ENCODE measurements around the gene SET.
"Not testable (repeated sequence)": the region's sequence is repeated elsewhere in the genome, so short reads cannot be mapped to it uniquely, and the experiment has no call there.

Gene SET

DNA sequence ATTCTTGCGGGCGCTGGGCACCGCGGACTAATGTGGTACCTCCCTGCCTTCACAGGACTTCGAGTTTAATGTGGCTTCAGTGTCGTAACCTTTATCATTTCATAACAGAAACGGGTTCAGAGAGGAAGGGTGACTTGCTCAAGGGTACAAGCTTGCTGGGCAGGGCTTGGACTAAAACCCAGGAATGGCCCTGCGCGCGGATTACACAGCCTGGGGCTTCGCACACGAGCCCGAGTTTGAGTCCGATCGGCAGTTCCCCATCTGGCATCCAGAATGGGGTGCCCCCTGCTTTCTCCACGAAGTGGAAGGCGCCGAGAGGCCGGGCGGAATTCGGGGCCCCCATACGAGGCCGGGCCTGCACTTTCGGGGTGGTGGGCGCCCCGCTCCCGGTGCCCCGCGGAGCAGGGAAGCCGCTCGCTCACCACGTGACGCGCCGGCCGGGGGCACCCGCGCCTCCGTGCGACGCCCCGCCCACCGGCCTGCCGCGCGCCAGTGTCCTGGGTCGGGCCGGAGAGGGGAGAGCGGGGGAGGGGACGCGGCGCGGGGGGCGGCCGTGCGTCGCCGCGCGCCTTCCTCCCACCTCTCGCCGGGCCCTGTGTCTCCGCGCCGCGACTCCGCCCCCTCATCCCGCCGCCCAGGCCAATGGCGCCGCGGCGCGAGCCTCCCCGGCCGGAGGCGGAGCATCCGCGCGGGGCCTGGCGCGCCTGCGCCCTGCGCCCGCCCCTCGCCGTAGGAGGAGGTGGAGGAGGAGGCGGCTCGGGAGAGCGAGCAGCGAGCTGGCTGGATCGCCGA lies at the start of gene SET:
SET (plus strand) TSS at position 722 of the 792 bp plus-strand sequence. CDS start 361 bp downstream, outside the sequence.
- DNase-seq: peak; percentile 82 to 88

GRCh38 chr9:128640603-128641002 lies 48.4 kb upstream of the SET start:
- no peak for DNase-seq

GRCh38 chr9:128642675-128643245 lies 46.3 kb upstream of the SET start:
- DNase-seq: no peak

GRCh38 chr9:128643519-128644300 lies 45.3 kb upstream of the SET start:
- DNase-seq: no peak

- peak; percentile 65 to 70 for DNase-seq
These were observed 40.8 kb upstream of the SET start for GRCh38 chr9:128648206-128648605.

- DNase-seq: no peak
These were observed 37.2 kb upstream of the SET start for GRCh38 chr9:128651798-128652197.

DNA sequence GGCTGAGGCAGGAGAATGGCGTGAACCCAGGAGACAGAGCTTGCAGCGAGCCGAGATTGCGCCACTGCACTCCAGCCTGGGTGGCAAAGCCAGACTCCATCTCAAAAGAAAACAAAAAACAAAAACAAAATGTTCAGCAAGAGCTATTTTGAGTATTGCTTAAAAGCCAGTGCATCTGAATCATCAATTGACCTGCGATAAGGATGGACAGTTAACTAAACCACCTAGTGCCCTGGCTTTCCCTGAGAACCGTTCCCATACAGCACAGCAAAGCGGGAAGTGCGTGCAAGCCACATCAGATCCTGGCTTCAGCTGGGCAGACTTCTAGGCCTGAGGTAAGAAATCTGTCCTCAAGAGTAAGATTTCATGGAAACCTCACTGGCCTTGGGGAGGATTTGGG lies 35.1 kb upstream of the SET start:
- DNase-seq: no peak

GRCh38 chr9:128654481-128654880 lies 34.5 kb upstream of the SET start:
- DNase-seq: no peak

DNA sequence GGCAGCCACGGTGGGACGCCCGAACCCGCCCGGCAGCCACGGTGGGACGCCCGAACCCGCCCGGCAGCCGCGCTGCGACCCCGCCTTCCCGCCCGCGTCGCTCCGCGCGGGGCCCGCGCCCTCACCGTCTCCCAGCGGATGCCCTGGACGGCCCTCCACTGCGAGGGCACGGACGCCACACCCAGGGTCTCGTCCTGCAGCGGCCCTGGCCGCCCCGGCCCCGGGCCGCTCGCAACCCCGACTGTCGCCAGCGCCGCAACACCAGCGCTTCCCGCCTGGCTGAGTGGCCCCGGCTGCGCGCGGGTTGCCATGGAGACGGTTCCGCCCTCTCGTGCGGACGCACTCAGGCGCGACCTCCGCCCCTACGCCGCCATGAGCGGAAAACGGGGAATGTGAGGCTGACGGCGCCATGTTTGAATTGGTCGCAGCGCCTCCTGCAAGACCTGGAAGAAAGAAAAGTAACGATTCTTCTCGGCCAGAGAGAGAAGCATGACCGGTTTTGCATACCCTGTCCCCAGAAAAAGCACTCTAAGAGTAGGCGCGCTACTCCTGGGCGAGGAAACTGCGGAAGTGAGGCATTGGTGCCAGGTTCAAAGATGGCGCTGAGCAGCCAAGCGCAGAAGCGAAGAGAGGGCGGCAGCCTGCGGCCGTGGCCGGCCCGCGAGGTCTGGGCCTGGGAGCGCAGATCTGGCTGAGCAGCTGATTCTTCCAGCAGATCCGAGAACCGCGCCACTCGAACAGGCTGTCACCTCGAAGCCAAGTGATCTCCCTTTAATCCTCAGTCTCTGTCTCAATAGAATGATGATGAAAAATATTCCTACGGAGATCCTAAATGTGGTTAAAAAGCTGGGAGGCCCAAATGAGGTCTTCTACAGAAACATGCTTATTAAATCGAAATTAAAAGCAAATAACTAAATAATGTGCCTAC lies 32.3 kb upstream of the SET start, which contains the start of gene DYNC2I2:
DYNC2I2 (minus strand) TSS at position 432 of the 928 bp plus-strand sequence; CDS start at position 311, 121 bp downstream.
- peak; percentile 95 to 96 for DNase-seq

DNA sequence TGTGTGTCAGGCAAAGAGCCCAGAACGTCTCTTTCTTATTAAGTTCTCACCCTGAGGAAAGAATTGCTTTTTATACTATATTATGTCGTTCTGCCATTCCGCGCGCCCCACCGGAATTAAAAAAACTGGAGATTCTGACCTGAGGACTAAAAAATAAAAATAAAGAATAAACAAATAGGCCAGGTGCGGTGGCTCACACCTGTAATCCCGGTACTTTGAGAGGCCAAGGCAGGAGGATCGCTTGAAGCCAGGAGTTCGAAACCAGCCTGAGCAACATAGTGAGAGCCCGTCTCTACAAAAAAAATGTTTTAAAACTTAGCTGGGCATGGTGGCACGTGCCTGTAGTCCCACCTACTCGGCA lies 31.7 kb upstream of the SET start:
- no peak for DNase-seq

DNA sequence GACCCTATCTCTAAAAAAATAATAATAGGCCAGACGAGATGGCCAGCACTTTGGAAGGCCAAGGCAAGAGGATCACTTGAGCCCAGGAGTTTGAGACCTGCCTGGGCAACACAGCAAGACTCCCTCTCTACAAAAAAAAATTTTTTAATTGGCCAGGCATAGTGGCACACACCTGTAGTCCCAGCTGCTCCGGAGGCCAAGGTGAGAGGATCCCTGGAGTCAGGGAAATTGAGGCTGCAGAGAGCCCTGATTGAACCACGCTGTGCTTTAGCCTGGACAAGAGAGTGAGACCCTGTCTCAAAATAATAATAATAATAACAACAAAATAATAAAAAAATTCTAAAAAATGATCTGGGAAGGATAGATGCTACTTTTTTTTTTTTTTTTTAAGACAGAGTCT lies 31.2 kb upstream of the SET start:
- no peak for DNase-seq

GRCh38 chr9:128666481-128666941 lies 22.5 kb upstream of the SET start:
- not testable (repeated sequence) for DNase-seq

DNA sequence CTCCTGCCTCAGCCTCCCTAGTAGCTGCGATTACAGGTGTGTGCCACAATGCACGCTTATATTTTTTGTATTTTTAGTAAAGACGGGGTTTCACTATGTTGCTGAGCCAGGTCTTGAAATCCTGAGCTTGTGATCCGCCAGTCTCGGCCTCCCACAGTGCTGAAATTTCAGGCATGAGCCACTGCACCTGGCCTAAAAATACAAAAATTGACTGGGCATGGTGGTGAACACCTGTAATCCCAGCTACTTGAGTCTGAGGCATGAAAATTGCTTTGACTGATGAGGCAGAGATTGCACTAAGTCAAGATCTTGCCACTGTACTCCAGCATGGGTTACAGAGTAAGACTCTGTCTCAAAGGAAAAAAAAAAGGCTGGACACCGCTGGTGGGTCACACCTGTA lies 19.2 kb upstream of the SET start:
- no peak for DNase-seq

- no peak for DNase-seq
These were observed 13.6 kb upstream of the SET start for GRCh38 chr9:128675382-128675781.

GRCh38 chr9:128677794-128678193 lies 11.2 kb upstream of the SET start:
- no peak for DNase-seq

GRCh38 chr9:128683340-128684064 lies 5.5 kb upstream of the SET start:
- DNase-seq: no peak

DNA sequence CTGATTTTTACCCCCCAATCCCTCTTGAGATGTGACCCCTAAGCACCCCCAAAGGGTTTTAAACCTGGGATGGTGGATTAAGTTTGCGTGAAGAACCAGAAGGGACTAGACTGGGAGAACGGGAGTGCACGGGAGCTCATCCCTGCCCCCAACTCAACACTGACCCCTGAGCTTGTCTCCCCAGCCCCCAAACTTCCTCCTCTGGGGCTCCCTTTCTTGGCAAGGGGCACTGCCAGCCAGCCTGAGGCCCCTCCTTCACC lies 5.0 kb upstream of the SET start:
- DNase-seq: no peak

DNA sequence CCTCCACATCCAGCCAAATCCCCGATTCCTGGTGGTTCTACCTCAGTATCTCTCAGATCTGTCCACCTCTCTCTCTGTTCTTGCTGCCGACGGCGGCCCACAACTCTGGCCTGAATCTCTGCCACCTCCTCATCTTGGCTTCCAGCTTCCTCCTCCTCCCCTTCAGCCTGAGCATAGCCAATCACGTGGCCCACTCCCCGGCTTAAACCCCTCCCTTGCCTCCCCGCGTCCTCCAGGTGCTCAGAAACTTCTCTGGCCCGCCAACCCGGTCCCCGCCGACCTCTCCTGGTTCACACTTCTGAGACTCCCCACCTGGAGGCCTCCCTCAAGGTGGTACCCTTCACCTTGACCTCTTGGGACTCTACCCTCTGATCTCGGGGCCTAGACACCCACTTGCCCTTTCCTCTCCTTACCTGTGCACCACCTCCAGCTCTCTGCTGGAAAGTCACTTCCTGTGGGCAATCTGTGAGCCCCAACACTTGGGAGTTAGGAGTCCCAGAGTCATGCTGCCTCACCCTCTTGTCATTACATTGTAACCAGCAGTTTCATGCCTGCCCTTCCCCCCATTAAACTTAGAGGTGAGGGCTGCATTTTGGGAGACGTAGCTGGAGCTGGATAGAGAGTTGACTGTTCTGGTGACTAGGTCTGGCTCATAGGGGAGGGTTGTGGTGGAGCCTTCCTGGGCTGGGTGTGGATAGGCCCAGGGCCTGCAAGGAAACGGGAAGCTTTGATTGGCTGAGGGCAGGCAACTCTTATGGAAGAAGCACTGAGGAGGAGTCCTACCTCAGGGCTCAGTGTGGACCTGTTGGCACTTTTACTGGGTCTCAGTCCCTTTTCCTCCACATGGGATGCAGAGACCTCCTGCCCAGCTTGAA lies 4.5 kb upstream of the SET start:
- peak; percentile 62 to 63 for DNase-seq

DNA sequence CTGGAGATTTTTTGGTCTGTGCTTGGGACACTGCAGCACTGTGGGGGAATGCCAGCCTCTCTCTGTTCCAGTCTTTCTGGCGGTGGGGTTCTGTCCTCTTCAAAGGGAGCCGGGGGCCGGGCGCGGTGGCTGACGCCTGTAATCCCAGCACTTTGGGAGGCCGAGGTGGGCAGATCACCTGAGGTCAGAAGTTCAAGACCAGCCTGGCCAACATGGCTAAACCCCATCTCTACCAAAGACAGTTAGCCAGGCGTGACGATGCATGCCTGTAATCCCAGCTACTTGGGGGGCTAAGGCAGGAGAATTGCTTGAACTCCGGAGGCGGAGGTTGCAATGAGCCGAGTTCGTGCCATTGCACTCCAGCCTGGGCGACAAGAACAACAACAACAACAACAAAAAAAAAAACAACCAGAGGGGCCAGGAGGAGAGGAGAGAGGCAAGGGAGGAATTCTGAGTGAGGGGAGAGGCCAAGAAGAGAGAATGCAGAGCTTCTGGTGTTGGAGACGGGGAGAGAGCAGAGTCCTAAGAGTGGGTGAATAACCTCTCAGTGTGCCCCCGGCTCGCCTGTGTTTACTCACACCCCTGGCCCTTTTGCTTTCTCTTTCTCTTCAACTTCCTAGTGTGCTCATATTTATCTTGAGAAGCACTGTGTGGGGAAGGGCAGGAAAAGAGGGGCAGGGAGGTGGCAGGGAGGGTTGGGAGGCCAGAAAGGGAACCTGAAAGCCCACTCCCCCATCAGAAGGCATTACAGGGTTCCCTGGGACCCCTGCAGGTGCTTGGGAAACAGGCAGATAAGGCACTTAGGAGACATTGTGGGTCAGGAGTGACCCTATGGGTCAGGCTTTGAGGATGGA lies 3.2 kb upstream of the SET start:
- peak; percentile 34 to 37 for DNase-seq

- DNase-seq: no peak
These were observed 1.6 kb upstream of the SET start for GRCh38 chr9:128687453-128687852.
